CD4-positive, alpha-beta T cell (primary cell): ENCODE measurements around the gene PI4K2A. TPM values are rescaled to one million over a fixed set of nuclear protein-coding genes. Genes with fewer than 3 reads are reported as not detected.

Source experiments
- ATAC-seq: fragments of 200-7000 bp; cut with Tn5 transposase; one replicate; pipeline ENCODE4 v1.10.0; 2022; ENCODE audit warnings: mild to moderate bottlenecking; ENCODE audit not compliant: poor library complexity
- CTCF ChIA-PET: fragments of 350-600 bp; sonication (Branson Sonifier 250); formaldehyde crosslinking; loops from one replicate; lab custom pipeline; 2021; ENCODE audit warnings: antibody characterized with exemption, inconsistent platforms; lab: Charles Lee
- POLR2A ChIA-PET: fragments of 350-600 bp; sonication (Branson Sonifier 250); formaldehyde crosslinking; loops from one replicate; lab custom pipeline; 2021; ENCODE audit warnings: antibody characterized with exemption, inconsistent platforms; lab: Charles Lee
- DNase-seq, 14 experiments: peaks; one replicate each; pipeline ENCODE4 v3.0.0-alpha.2; 2013 to 2020; ENCODE audit warnings: mixed read lengths in 2 of 14
- H3K27ac ChIP-seq, 2 donors: one replicate each; pipeline versions ENCODE4 v1.5.1 to v1.7.0; 2013; ENCODE audit warnings: low read length in 2 of 2, low read depth in 1 of 2, mild to moderate bottlenecking in 1 of 2
- H3K27me3 ChIP-seq, 2 experiments: 1 replicate in 1 of 2; 2 replicates in 1 of 2; pipeline versions ENCODE4 v1.6.1 to v1.7.0; 2013; ENCODE audit warnings: low read length in 2 of 2, control low read depth in 1 of 2, mild to moderate bottlenecking in 1 of 2, moderate library complexity in 1 of 2; ENCODE audit not compliant: insufficient read depth in 2 of 2, control insufficient read depth in 1 of 2
- H3K36me3 ChIP-seq: one replicate; pipeline ENCODE4 v1.6.1; 2013; ENCODE audit warnings: low read length, control low read depth; ENCODE audit not compliant: insufficient read depth
- H3K4me1 ChIP-seq: one replicate; pipeline ENCODE4 v1.6.1; 2013; ENCODE audit warnings: low read length, control low read depth; ENCODE audit not compliant: insufficient read depth
- H3K4me3 ChIP-seq: one replicate; pipeline ENCODE4 v1.5.1; 2013; ENCODE audit warnings: mild to moderate bottlenecking, low read length, moderate library complexity
- H3K9me3 ChIP-seq, 2 experiments: 1 replicate in 1 of 2; 2 replicates in 1 of 2; pipeline versions ENCODE4 v1.6.1 to v1.7.0; 2013; ENCODE audit warnings: low read length in 2 of 2, mild to moderate bottlenecking in 2 of 2, control low read depth in 1 of 2, moderate library complexity in 1 of 2; ENCODE audit not compliant: control insufficient read depth in 1 of 2, insufficient read depth in 1 of 2
- H3K27ac Mint-ChIP-seq: one replicate; pipeline ENCODE4 v1.8.0; 2020; ENCODE audit warnings: mixed read lengths
- H3K27me3 Mint-ChIP-seq: one replicate; pipeline ENCODE4 v1.8.0; 2021; ENCODE audit warnings: mixed read lengths
- H3K36me3 Mint-ChIP-seq: one replicate; pipeline ENCODE4 v1.8.0; 2021; ENCODE audit warnings: low read depth, mixed read lengths
- H3K4me1 Mint-ChIP-seq: one replicate; pipeline ENCODE4 v1.8.0; 2021; ENCODE audit warnings: low read depth, mixed read lengths
- H3K4me3 Mint-ChIP-seq: one replicate; pipeline ENCODE4 v1.8.0; 2020; ENCODE audit warnings: mild to moderate bottlenecking, mixed read lengths
- H3K9me3 Mint-ChIP-seq: one replicate; pipeline ENCODE4 v1.8.0; 2020; ENCODE audit warnings: mixed read lengths
- CTCF ChIP-seq: fragments of 200-600 bp; IDR thresholded peaks from one replicate; pipeline ENCODE4 v1.8.0; 2022; ENCODE audit warnings: antibody characterized with exemption, mild to moderate bottlenecking
- intact Hi-C, 2 experiments: fragments of 100-400 bp; cut with DNase I in 1 of 2; cut with micrococcal nuclease in 1 of 2; formaldehyde crosslinking; loops; one replicate each; pipeline versions ENCODE4 v1.15.1 to v1.9.0; 2023 to 2025; cut with DNase I, micrococcal nuclease
- polyA plus RNA-seq, 2 donors: library from polyadenylated mRNA; unstranded; fragments of 120-200 nt; gene quantifications; one replicate each; pipeline ENCODE4 v1.2.1, GENCODE V29; 2013
- total RNA-seq, 174 experiments: library from RNA in 2 of 174; stranded (reverse) in 2 of 174; gene quantifications; one replicate each; pipeline ENCODE4 v1.2.3 and lab custom pipeline; 2021 to 2026

The PI4K2A gene
- total RNA-seq = 10 to 100 TPM; 26.3 to 27.2 TPM
- polyA plus RNA-seq (2013, experiment 1 of 2) = 8.0 TPM
- 8.1 TPM for polyA plus RNA-seq (2013, experiment 2 of 2)
- total RNA-seq (lab: John Stamatoyannopoulos, UW) = 9.1 to 55.4 (median 19.7) reads per million in 172 experiments

- CTCF ChIA-PET = interaction anchor here (0.6 kb wide), 1 partner anchor 567 kb away, joined by 4 read pairs; no protein-coding TSS in a partner anchor
- no peak within 1 kb of the TSS for H3K27ac ChIP-seq
- peaks cover 7% of the 10 kb centered on the region for H3K36me3 ChIP-seq
- peak within 1 kb of the TSS; percentile 88 for H3K27ac Mint-ChIP-seq
- peaks cover 15% of the 10 kb centered on the region for H3K4me1 ChIP-seq
- intact Hi-C loops = loop anchor here (1.0 to 10.0 kb wide), 3 partner anchors 142 to 1946 kb away; partner anchors contain the start of genes MMS19 (in 1 of the 2), TCTN3 (in 1 of the 2) and UBTD1 (in 1 of the 2)
- no peaks in the 10 kb centered on the region for H3K27me3 ChIP-seq
- no peaks in the 10 kb centered on the region for H3K27me3 Mint-ChIP-seq
- ATAC-seq (peak; percentile 97), DNase-seq (peak; percentile 96 to 100 (median 98))
- H3K36me3 Mint-ChIP-seq = peaks cover 19% of the 10 kb centered on the region
- POLR2A ChIA-PET = interaction anchor here (1.0 to 1.9 kb wide), 2 partner anchors 46 to 97 kb away, joined by 7 to 12 read pairs; partner anchors contain the start of genes AVPI1 and ZFYVE27
- H3K4me1 Mint-ChIP-seq = peaks cover 26% of the 10 kb centered on the region
- H3K4me3 Mint-ChIP-seq = peak within 1 kb of the TSS; percentile 98
- H3K9me3 ChIP-seq = no peaks in the 10 kb centered on the region
- no peak for TF ChIP-seq CTCF
- peak within 1 kb of the TSS; percentile 65 for H3K4me3 ChIP-seq
- no peaks in the 10 kb centered on the region for H3K9me3 Mint-ChIP-seq
These were observed at the start of gene PI4K2A for GRCh38 chr10:97640174-97640867. PI4K2A (plus strand) TSS chr10:97640671; CDS start chr10:97640743, 72 bp downstream.

GRCh38 chr10:97590748-97591495, 49.5 kb upstream of the PI4K2A start:
- intact Hi-C loops = no loop called here
- no peak for ATAC-seq
- DNase-seq = no peak
- no peaks in the 10 kb centered on the region for H3K36me3 Mint-ChIP-seq
- Histone ChIP-seq H3K27me3 (no peaks in the 10 kb centered on the region), H3K9me3 (no peaks in the 10 kb centered on the region), H3K27ac (no peak overlapping the region), H3K4me3 (no peak overlapping the region), H3K4me1 (no peaks in the 10 kb centered on the region), H3K36me3 (no peaks in the 10 kb centered on the region)
- no peaks in the 10 kb centered on the region for H3K4me1 Mint-ChIP-seq
- no peak overlapping the region for H3K4me3 Mint-ChIP-seq
- ChIA-PET POLR2A (no interaction called here), CTCF (no interaction called here)
- H3K27me3 Mint-ChIP-seq = no peaks in the 10 kb centered on the region
- H3K27ac Mint-ChIP-seq = no peak overlapping the region
- no peak for TF ChIP-seq CTCF
- no peaks in the 10 kb centered on the region for H3K9me3 Mint-ChIP-seq

- Mint-ChIP-seq H3K4me3 (no peak overlapping the region), H3K27me3 (no peaks in the 10 kb centered on the region), H3K9me3 (no peaks in the 10 kb centered on the region), H3K4me1 (no peaks in the 10 kb centered on the region), H3K27ac (no peak overlapping the region), H3K36me3 (no peaks in the 10 kb centered on the region)
- POLR2A ChIA-PET = no interaction called here
- Histone ChIP-seq H3K27me3 (no peaks in the 10 kb centered on the region), H3K4me1 (no peaks in the 10 kb centered on the region), H3K9me3 (no peaks in the 10 kb centered on the region), H3K36me3 (no peaks in the 10 kb centered on the region), H3K27ac (no peak overlapping the region), H3K4me3 (no peak overlapping the region)
- DNase-seq = no peak
- intact Hi-C loops = no loop called here
- ATAC-seq = no peak
- CTCF ChIA-PET = no interaction called here
- TF ChIP-seq CTCF = no peak
These were observed 47.0 kb upstream of the PI4K2A start for GRCh38 chr10:97593421-97593820.
